GM12864 (cell line): ENCODE results near the gene VARS2.
A peak's percentile ranks its signal among the peaks of the same experiment; 100 is the strongest.

Experiments used
- DNase-seq: peaks from one replicate; pipeline ENCODE4 v3.0.0-alpha.2; 2011; ENCODE audit warnings: low read depth
- H3K4me3 ChIP-seq: 2 replicates; pipeline ENCODE4 v1.5.1; 2011; ENCODE audit warnings: mild to moderate bottlenecking, low read depth, low read length, control low read depth
- CTCF ChIP-seq: IDR thresholded peaks from 2 replicates; pipeline ENCODE4 v1.5.1; 2011; ENCODE audit warnings: low read depth, mild to moderate bottlenecking, moderate library complexity, low read length, control low read depth, inconsistent platforms; ENCODE audit errors: missing control alignments

The VARS2 gene

DNA sequence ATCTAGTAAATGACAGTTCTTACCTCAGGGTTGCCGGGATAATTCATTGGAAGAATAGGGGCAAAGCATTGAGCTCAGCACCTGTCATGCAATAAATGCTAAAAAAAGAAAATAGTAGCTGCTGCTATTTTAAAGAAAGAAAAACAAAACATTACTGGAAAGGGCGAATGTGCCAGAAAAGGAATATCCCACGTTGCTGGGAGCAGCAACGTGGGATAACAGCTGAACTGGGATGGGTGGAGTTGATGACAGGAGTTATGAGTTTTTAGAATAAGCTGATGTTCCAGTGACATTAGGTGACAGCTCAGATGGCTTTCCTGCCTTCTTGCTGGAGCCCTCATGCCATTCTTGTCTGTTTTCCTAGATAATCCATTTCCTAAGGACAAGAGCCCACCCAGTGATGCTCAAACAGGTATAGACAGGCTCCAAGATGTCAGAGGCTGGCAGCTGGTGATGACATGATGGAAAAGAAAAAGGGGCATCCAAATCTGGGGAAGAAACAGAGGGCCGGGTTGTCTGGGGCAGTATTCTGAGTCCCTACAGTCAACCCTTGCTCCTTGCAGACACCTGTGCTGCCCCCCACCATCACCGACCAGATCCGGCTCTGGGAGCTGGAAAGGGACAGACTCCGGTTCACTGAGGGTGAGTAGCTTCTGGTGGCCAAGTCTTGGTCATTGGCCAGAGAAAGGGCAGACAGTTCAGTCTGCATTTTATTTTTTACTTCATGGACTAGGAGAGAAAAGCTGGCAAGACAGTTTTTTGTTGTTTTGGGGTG, 1.1 kb upstream of the VARS2 start:
- H3K4me3 ChIP-seq, result no peak overlapping the region
- DNase-seq, result no peak
- no peak for TF ChIP-seq CTCF

DNA sequence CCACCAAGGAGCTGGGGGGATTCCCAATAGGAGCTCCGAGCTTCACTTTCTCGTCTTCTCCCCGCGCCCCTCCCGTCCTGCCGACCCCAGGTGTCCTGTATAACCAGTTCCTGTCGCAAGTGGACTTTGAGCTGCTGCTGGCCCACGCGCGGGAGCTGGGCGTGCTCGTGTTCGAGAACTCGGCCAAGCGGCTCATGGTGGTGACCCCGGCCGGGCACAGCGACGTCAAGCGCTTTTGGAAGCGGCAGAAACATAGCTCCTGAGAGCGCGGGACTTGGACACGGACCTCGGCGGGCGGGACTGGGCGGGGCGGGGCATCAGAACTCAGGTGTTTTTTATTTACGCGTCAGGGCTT, 340 bp upstream of the VARS2 start:
- peak overlapping the region; percentile 78 for H3K4me3 ChIP-seq
- DNase-seq, result no peak
- no peak for TF ChIP-seq CTCF

DNA sequence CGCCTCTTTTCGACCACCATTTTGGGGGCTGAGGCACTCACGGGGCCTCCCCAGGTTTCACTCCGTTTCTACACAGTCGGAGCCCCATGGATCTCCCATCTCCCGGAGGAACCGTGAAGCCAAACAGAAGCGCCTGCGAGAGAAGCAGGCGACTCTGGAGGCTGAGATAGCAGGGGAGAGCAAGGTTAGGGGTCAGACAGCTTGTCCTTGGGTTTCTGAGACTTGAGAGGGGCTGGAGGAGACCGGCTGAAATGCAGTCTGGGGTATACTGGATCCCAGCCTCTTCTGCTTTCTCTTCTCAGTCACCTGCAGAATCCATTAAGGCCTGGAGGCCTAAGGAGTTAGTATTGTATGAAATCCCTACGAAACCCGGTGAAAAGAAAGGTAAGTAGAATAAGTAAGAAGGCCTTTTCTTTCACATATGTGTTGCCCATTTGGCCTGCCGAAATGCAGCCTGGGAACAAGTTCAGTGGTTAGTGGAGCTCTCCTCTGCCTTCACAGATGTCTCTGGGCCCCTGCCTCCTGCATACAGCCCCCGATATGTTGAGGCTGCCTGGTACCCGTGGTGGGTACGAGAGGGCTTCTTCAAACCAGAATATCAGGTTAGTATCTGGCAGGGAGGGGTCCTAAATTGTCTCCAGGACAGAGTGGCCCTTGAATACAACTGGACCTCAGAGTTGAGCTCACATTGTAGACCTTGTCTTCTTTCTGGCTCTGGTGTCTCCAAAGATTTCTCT, 984 bp downstream of the VARS2 start:
- H3K4me3 ChIP-seq, result peak overlapping the region; percentile 78
- no peak for DNase-seq
- TF ChIP-seq CTCF, result no peak

DNA sequence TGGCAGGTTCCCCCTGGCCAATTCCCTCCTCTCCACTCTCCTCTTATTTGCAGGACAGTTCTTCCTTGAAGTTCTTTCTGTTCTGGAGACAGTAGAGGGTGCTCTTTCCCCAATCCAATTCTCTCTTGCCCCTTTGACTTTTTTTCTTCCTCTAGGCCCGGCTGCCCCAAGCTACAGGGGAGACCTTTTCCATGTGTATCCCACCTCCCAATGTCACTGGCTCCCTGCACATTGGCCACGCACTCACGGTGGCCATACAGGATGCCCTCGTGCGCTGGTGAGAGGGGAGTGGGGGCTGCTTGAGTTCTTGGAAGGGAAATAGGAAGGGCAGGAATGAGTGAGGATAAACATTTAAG, 1.5 kb downstream of the VARS2 start:
- DNase-seq, result peak; percentile 21
- peak; percentile 59 for TF ChIP-seq CTCF
- no peak overlapping the region for H3K4me3 ChIP-seq

DNA sequence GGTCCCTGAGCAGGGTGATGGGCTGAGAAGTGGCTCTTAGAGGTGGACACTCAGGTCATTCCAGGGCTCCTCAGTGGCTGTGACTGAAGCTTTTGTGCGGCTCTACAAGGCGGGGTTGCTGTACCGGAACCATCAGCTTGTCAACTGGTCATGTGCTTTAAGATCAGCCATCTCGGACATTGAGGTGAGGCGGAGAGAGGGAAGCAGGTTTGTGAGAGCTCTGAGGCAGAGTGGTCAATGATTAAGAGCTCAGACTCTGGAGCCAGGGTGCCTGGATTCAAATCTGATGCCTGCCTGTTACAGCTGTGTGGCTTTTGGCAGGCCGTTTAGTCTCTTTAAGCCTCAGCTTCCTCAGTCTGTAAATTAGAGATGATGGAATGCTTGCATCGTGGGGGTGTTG, 3.0 kb downstream of the VARS2 start:
- H3K4me3 ChIP-seq, result no peak overlapping the region
- no peak for TF ChIP-seq CTCF
- no peak for DNase-seq

DNA sequence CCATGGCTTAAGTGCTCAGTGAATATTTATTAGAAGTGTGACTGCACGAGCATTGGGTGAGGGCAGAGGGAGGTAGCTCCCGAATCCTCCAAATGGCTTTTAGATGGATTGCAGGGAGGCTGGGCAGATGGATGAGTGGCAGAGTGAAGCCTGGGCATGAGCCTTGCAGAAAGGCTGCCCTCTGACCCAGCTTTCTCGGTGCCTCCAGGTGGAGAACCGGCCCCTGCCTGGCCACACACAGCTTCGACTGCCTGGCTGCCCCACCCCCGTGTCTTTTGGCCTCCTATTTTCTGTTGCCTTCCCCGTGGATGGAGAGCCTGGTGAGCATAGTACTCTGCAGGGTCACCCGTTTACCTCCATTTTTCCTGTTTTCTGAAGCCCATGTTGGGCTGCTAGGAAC, 3.4 kb downstream of the VARS2 start:
- no peak for DNase-seq
- TF ChIP-seq CTCF, result no peak
- H3K4me3 ChIP-seq, result no peak overlapping the region

DNA sequence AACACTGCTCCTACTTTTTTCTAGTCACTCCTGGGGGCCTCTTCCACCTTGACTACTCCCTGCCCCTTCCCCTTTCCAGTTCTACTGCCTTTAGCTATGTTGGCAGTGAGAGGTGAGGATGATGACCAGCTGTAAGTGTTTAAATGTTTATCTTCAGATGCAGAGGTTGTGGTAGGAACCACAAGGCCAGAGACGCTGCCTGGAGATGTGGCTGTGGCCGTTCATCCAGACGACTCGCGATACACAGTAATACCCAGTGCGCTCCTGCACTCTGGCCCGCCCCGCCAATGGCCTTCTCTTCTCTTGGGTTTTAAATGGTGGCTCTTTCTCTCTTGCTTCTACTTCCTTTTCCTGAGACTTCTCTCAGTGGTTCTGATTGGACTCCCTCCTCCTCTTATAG, 4.6 kb downstream of the VARS2 start:
- DNase-seq, result no peak
- no peak overlapping the region for H3K4me3 ChIP-seq
- TF ChIP-seq CTCF, result no peak
